Measurements from ENCODE around the gene HFE. TPM values are rescaled to one million over a fixed set of nuclear protein-coding genes. Genes with fewer than 3 reads are reported as not detected.
A peak's percentile ranks its signal among the peaks of the same experiment; 100 is the strongest.
"Not testable (repeated sequence)": the region's sequence is repeated elsewhere in the genome, so short reads cannot be mapped to it uniquely, and the experiment has no call there.

Gene HFE
- total RNA-seq, 2 donors from 2014 or later = 3.1 to 6.4 TPM

- DNase-seq (ENCODE audit: low spot score) = no peak
Observed at GRCh38 chr6:26109772-26110171, 22.5 kb downstream of the HFE start.

GRCh38 chr6:26113570-26113969 lies 26.3 kb downstream of the HFE start:
- Histone ChIP-seq H3K9me3 (no peaks in the 10 kb centered on the region), H3K27ac (no peak overlapping the region), H3K4me3 (no peak overlapping the region), H3K36me3 (no peaks in the 10 kb centered on the region), H3K27me3 (no peaks in the 10 kb centered on the region), H3K4me1 (no peaks in the 10 kb centered on the region)
- DNase-seq (ENCODE audit: low spot score) = no peak
- TF ChIP-seq, protein P1, sequence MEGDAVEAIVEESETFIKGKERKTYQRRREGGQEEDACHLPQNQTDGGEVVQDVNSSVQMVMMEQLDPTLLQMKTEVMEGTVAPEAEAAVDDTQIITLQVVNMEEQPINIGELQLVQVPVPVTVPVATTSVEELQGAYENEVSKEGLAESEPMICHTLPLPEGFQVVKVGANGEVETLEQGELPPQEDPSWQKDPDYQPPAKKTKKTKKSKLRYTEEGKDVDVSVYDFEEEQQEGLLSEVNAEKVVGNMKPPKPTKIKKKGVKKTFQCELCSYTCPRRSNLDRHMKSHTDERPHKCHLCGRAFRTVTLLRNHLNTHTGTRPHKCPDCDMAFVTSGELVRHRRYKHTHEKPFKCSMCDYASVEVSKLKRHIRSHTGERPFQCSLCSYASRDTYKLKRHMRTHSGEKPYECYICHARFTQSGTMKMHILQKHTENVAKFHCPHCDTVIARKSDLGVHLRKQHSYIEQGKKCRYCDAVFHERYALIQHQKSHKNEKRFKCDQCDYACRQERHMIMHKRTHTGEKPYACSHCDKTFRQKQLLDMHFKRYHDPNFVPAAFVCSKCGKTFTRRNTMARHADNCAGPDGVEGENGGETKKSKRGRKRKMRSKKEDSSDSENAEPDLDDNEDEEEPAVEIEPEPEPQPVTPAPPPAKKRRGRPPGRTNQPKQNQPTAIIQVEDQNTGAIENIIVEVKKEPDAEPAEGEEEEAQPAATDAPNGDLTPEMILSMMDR (IDR thresholded peaks at IDR 0.05) = no peak

More at GRCh38 chr6:26109772-26110171, 22.5 kb downstream of the HFE start:
- Histone ChIP-seq H3K9me3 (no peaks in the 10 kb centered on the region), H3K4me3 (no peak overlapping the region), H3K27ac (no peak overlapping the region), H3K4me1 (peaks cover 0 to under 1% of the 10 kb centered on the region in 2 donors), H3K27me3 (no peaks in the 10 kb centered on the region), H3K36me3 (no peaks in the 10 kb centered on the region)
- TF ChIP-seq, protein P1 (IDR thresholded peaks at IDR 0.05) = no peak

GRCh38 chr6:26115226-26115625 lies 28.0 kb downstream of the HFE start:
- TF ChIP-seq, protein P1 (IDR thresholded peaks at IDR 0.05) = no peak
- Histone ChIP-seq H3K4me3 (no peak overlapping the region), H3K27ac (no peak overlapping the region), H3K36me3 (no peaks in the 10 kb centered on the region), H3K4me1 (no peaks in the 10 kb centered on the region), H3K27me3 (no peaks in the 10 kb centered on the region), H3K9me3 (no peaks in the 10 kb centered on the region)
- no peak for DNase-seq (ENCODE audit: low spot score)

- DNase-seq (ENCODE audit: low spot score) = no peak
- H3K4me1 ChIP-seq = no peaks in the 10 kb centered on the region
- H3K27me3 ChIP-seq = no peaks in the 10 kb centered on the region
- no peaks in the 10 kb centered on the region for H3K36me3 ChIP-seq
- TF ChIP-seq, protein P1 (IDR thresholded peaks at IDR 0.05) = no peak
- no peak overlapping the region for H3K27ac ChIP-seq
- H3K9me3 ChIP-seq = no peaks in the 10 kb centered on the region
- no peak overlapping the region for H3K4me3 ChIP-seq
Observed at GRCh38 chr6:26116267-26116666, 29.0 kb downstream of the HFE start.

DNA sequence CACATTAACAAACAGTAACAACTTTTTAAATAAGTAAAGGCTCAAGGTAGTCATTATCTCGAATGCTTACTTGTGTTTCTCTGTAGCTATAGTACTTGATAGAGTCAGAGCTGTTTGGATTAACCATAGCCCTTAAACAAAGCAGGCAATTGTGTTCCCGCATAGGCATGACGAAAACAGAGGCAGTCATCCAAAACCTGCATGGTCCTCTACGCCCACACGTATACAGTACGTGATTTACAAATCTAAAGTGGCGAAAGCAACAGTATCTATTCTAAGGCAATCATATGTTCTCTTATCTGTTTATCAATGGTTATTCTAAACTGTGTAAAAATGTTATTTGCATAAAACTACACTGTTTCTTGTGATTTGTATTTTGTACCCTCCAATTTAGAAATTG lies 31.8 kb downstream of the HFE start:
- Histone ChIP-seq H3K4me3 (peak overlapping the region in 1 of 2 donors; percentile 1), H3K9me3 (no peaks in the 10 kb centered on the region), H3K36me3 (no peaks in the 10 kb centered on the region), H3K27me3 (no peaks in the 10 kb centered on the region), H3K4me1 (peaks cover 0 to 6% of the 10 kb centered on the region in 2 donors), H3K27ac (no peak overlapping the region)
- TF ChIP-seq, protein P1 (IDR thresholded peaks at IDR 0.05) = no peak
- DNase-seq (ENCODE audit: low spot score) = no peak

GRCh38 chr6:26120115-26120514 lies 32.9 kb downstream of the HFE start:
- not testable (repeated sequence) for H3K9me3 ChIP-seq; H3K36me3 ChIP-seq; H3K27me3 ChIP-seq; H3K27ac ChIP-seq; DNase-seq (ENCODE audit: low spot score); H3K4me1 ChIP-seq; H3K4me3 ChIP-seq

Measured in right atrium auricular region (tissue), 2 donors.